A549 (cell line): Measurements from ENCODE around the gene SPNS2. TPM values are rescaled to one million over a fixed set of nuclear protein-coding genes. Genes with fewer than 3 reads are reported as not detected.
A peak's percentile ranks its signal among the peaks of the same experiment; 100 is the strongest.

Experiments used
- ATAC-seq, 2 experiments: fragments of 200-7000 bp in 1 of 2; fragments of >200 bp in 1 of 2; cut with Nextera tagmentation in 1 of 2; cut with Tn5 transposase in 1 of 2; 3 replicates each; pipeline versions ENCODE4 v1.8.0 to v1.9.1; 2018 to 2020; ENCODE audit warnings: mild to moderate bottlenecking in 1 of 2, moderate library complexity in 1 of 2
- CTCF ChIA-PET: fragments of 300-600 bp; sonication (Branson Sonifier 250); formaldehyde crosslinking; extraction: SDS; loops from one replicate; lab custom pipeline; 2021; ENCODE audit warnings: antibody characterized with exemption, inconsistent platforms; lab: Yijun Ruan, JAX
- POLR2A ChIA-PET: fragments of 350-600 bp; formaldehyde crosslinking; extraction: SDS; loops from one replicate; lab custom pipeline; 2021; ENCODE audit warnings: antibody characterized with exemption, inconsistent platforms; lab: Yijun Ruan, JAX
- DNase-seq, 2 experiments: peaks; one replicate each; pipeline versions ENCODE4 v3.0.0 to v3.0.0-alpha.2; 2011 to 2016; ENCODE audit warnings: low read depth in 1 of 2, low spot score in 1 of 2
- FAIRE-seq: peaks from 2 replicates; lab custom pipeline; 2011; peaks lifted over from hg19 to GRCh38; lab: Jason Lieb, UNC
- H3K27ac ChIP-seq, 2 experiments: fragments of >200 bp; sonication (Bioruptor Twin); formaldehyde crosslinking; 3 replicates each; pipeline ENCODE4 v1.5.1; 2016 to 2017
- H3K4me1 ChIP-seq: fragments of >200 bp; sonication (Bioruptor Twin); formaldehyde crosslinking; 3 replicates; pipeline ENCODE4 v1.6.1; 2016
- H3K4me2 ChIP-seq: fragments of >200 bp; sonication (Bioruptor Twin); formaldehyde crosslinking; 3 replicates; pipeline ENCODE4 v1.6.1; 2016
- H3K4me3 ChIP-seq: fragments of >200 bp; sonication (Bioruptor Twin); formaldehyde crosslinking; 3 replicates; pipeline ENCODE4 v1.5.1; 2016
- H3K9me3 ChIP-seq: fragments of >200 bp; sonication (Bioruptor Twin); formaldehyde crosslinking; 3 replicates; pipeline ENCODE4 v1.6.1; 2016
- ATOH8 ChIP-seq: fragments of 250-450 bp; sonication (Bioruptor Pico); IDR thresholded peaks from 2 replicates; pipeline ENCODE4 v1.5.0; 2020; ENCODE audit warnings: low read depth, mild to moderate bottlenecking, moderate library complexity
- BCL3 ChIP-seq: fragments of >200 bp; sonication (Bioruptor Twin); formaldehyde crosslinking; IDR thresholded peaks from 3 replicates; pipeline ENCODE4 v1.6.1; 2016
- CBX2 ChIP-seq: fragments of 200-600 bp; sonication (generic); IDR thresholded peaks from 2 replicates; pipeline ENCODE4 v1.6.1; 2016; ENCODE audit warnings: low read depth, mild to moderate bottlenecking, borderline replicate concordance
- EP300 ChIP-seq, 2 experiments: fragments of >200 bp; sonication (Bioruptor Twin); formaldehyde crosslinking; IDR thresholded peaks; 2 replicates in 1 of 2; 3 replicates in 1 of 2; pipeline ENCODE4 v1.6.1; 2016 to 2017
- ESRRA ChIP-seq: fragments of 150-350 bp; IDR thresholded peaks from 2 replicates; pipeline ENCODE4 v1.6.1; 2014; ENCODE audit warnings: mild to moderate bottlenecking, low read length, borderline replicate concordance
- FOSB ChIP-seq: fragments of 250-450 bp; sonication (Bioruptor Pico); IDR thresholded peaks from 2 replicates; pipeline ENCODE4 v1.5.0; 2020; ENCODE audit warnings: mild to moderate bottlenecking, moderate library complexity
- HDAC2 ChIP-seq: fragments of 200-600 bp; sonication (generic); IDR thresholded peaks from 2 replicates; pipeline ENCODE4 v1.6.1; 2016
- HES2 ChIP-seq: fragments of >200 bp; sonication (Bioruptor Twin); formaldehyde crosslinking; IDR thresholded peaks from 2 replicates; pipeline ENCODE4 v1.6.1; 2016
- HOXB5 ChIP-seq: fragments of 250-450 bp; sonication (Bioruptor Pico); IDR thresholded peaks from 2 replicates; pipeline ENCODE4 v1.5.0; 2020; ENCODE audit warnings: mild to moderate bottlenecking, moderate library complexity
- JUNB ChIP-seq: fragments of >200 bp; sonication (Bioruptor Twin); formaldehyde crosslinking; IDR thresholded peaks from 2 replicates; pipeline ENCODE4 v1.6.1; 2016
- KDM5A ChIP-seq: fragments of 200-600 bp; sonication (generic); IDR thresholded peaks from 2 replicates; pipeline ENCODE4 v1.6.1; 2016; ENCODE audit warnings: antibody characterized with exemption, mild to moderate bottlenecking
- PBX3 ChIP-seq: IDR thresholded peaks from 2 replicates; pipeline ENCODE4 v1.6.1; 2012
- PHF8 ChIP-seq: fragments of 200-600 bp; sonication (generic); IDR thresholded peaks from 2 replicates; pipeline ENCODE4 v1.6.1; 2016; ENCODE audit warnings: low read depth, mild to moderate bottlenecking, antibody characterized with exemption, moderate library complexity, borderline replicate concordance
- RAD21 ChIP-seq, 2 experiments: fragments of >200 bp in 1 of 2; sonication (Bioruptor Twin) in 1 of 2; formaldehyde crosslinking in 1 of 2; IDR thresholded peaks in 1 of 2; conservative IDR thresholded peaks in 1 of 2; 2 replicates in 1 of 2; 3 replicates in 1 of 2; pipeline ENCODE4 v1.6.1; 2012 to 2018; ENCODE audit warnings: inconsistent platforms in 1 of 2
- RARB ChIP-seq: fragments of 250-450 bp; sonication (Bioruptor Pico); IDR thresholded peaks from 2 replicates; pipeline ENCODE4 v1.8.0; 2021; ENCODE audit warnings: mild to moderate bottlenecking, moderate library complexity
- REST ChIP-seq: fragments of 200-600 bp; sonication (generic); IDR thresholded peaks from 2 replicates; pipeline ENCODE4 v1.6.1; 2016; ENCODE audit warnings: antibody characterized with exemption, mild to moderate bottlenecking, moderate library complexity
- SMC3 ChIP-seq: fragments of >200 bp; sonication (Bioruptor Twin); formaldehyde crosslinking; IDR thresholded peaks from 3 replicates; pipeline ENCODE4 v1.6.1; 2018; ENCODE audit warnings: inconsistent platforms
- TP53 ChIP-seq: fragments of 250-450 bp; sonication (Bioruptor Pico); IDR thresholded peaks from 2 replicates; pipeline ENCODE4 v1.5.0; 2021; ENCODE audit warnings: mild to moderate bottlenecking, moderate library complexity
- ZC3H11A ChIP-seq: fragments of 450-650 bp; IDR thresholded peaks from 2 replicates; pipeline ENCODE4 v1.6.1; 2014; ENCODE audit warnings: antibody characterized with exemption, mild to moderate bottlenecking
- WGBS: methylation state at CpG from one replicate; pipeline ENCODE4 v1.1.6; 2017; ENCODE audit errors: missing lambda C conversion rate; 5-methylcytosine and 5-hydroxymethylcytosine counted together
- polyA plus RNA-seq, 4 experiments: library from polyadenylated mRNA; depleted of rRNA in 3 of 4; stranded (reverse); fragments of >200 nt; fragmentation: RNase III in 1 of 4; extraction: RNeasy Plus Mini Kit Qiagen cat#74134 plus additional on column Dnase treatment in 1 of 4; gene quantifications; 2 replicates in 3 of 4; 3 replicates in 1 of 4; pipeline ENCODE4 v1.2.3, GENCODE V29; 2011 to 2017
- TF ChIP-seq, protein P1 (sequence below): IDR thresholded peaks from 2 replicates; pipeline ENCODE4 v1.6.1; 2012

Gene SPNS2
- polyA plus RNA-seq, 2 of the 4 experiments (the other 2 are of a cell fraction): 0.27 to 0.46 TPM

DNA sequence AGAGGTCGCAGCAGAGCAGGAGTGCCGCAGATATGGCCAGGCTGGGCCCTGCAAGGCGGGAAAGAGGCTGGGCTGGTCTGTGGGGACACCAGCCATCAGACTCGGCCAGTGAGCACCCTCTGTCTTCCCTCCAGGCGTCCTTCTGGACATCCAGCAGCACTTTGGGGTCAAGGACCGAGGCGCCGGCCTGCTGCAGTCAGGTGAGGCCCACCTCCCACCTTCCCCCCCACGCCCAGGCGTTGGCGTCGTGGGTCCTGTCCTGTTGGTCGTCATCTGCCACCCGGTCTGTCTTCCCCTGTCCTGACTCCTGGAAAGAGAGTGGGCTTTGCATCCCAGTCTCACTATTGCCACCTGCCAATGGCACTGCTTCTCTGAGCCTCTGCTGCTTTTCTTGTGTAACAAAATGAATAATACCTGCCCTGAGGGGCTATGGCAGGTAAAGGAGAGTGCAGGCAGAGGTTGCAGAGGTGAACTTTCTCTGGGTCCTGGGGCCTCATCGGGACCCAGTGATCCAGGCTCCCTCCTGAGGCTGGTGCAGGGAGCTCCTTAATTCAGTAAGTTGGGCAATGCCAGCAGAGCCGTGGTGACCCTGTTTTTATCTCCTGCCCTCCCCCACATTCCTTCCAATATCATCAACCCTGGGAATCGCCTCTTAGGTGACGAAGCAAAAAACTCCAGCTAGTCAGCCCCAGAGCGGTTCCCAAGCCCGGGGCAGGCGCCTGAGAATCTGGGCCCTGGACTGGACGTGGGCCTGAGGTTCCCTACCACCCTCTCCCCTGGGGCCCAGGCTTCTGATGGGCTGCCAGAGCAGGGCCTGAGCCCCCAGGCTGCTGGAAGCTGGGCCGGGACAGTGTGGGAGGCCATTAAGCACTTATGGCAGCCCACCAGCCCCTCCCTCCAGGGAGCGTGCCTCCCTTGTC is 14.7 kb downstream of the SPNS2 start:
- Histone ChIP-seq H3K4me1 (no peaks in the 10 kb centered on the region), H3K27ac (peak overlapping the region in 1 of 2 experiments; percentile 31; a peak in 2 of 6 replicates), H3K9me3 (no peaks in the 10 kb centered on the region), H3K4me3 (no peak overlapping the region), H3K4me2 (no peak overlapping the region)
- CTCF ChIA-PET: interaction anchor here (0.9 to 1.7 kb wide), 5 partner anchors 10 to 113 kb away, joined by 3 to 6 read pairs (median 4); no protein-coding TSS in a partner anchor
- TF ChIP-seq JUNB (no peak), HES2 (no peak), ATOH8 (no peak), HDAC2 (no peak), BCL3 (no peak), SMC3 (no peak), ESRRA (no peak), RARB (CRISPR knock-in tag) (no peak), CBX2 (no peak), RAD21 (conservative IDR thresholded peaks at IDR 0.05 in 1 of 2, IDR thresholded peaks at IDR 0.05 in 1 of 2) (no peak), PHF8 (no peak), PBX3 (no peak), ZC3H11A (no peak), KDM5A (no peak), EP300 (IDR thresholded peaks at IDR 0.05) (no peak), TP53 (CRISPR knock-in tag) (no peak), REST (no peak), HOXB5 (CRISPR knock-in tag) (no peak), FOSB (CRISPR knock-in tag) (no peak)
- TF ChIP-seq, protein P1, sequence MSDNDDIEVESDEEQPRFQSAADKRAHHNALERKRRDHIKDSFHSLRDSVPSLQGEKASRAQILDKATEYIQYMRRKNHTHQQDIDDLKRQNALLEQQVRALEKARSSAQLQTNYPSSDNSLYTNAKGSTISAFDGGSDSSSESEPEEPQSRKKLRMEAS: no peak
- POLR2A ChIA-PET: no interaction called here
- FAIRE-seq (no peak), DNase-seq (no peak), ATAC-seq (peak; percentile 28 to 37; a peak in 4 of 6 replicates)
- 79% methylated on average over 22 of the region's 24 CpGs for WGBS
